HepG2 (cell line): ENCODE results near the gene SFXN5. TPM values are rescaled to one million over a fixed set of nuclear protein-coding genes. Genes with fewer than 3 reads are reported as not detected.

Experiments used
- BCL6 ChIP-seq: IDR thresholded peaks from 2 replicates; pipeline ENCODE4 v1.6.1; 2016; ENCODE audit warnings: missing genetic modification reagents, missing compliant biosample characterization
- DZIP1 ChIP-seq: sonication (generic); formaldehyde crosslinking; IDR thresholded peaks from 2 replicates; pipeline ENCODE4 v1.5.0; 2020; ENCODE audit warnings: mild to moderate bottlenecking, missing genetic modification reagents
- MLLT10 ChIP-seq: sonication (generic); formaldehyde crosslinking; IDR thresholded peaks from 2 replicates; pipeline ENCODE4 v1.4.0; 2020; ENCODE audit warnings: missing genetic modification reagents
- NFIC ChIP-seq: IDR thresholded peaks from 2 replicates; pipeline ENCODE4 v1.6.1; 2012; ENCODE audit warnings: mild to moderate bottlenecking, low read length, inconsistent platforms
- SP4 ChIP-seq: sonication (generic); formaldehyde crosslinking; IDR thresholded peaks from 2 replicates; pipeline ENCODE4 v1.8.1; 2023; ENCODE audit warnings: mild to moderate bottlenecking, missing genetic modification reagents
- ZBTB40 ChIP-seq, 2 experiments: fragments of 450-650 bp in 1 of 2; sonication (generic) in 1 of 2; formaldehyde crosslinking in 1 of 2; IDR thresholded peaks; 2 replicates each; pipeline versions ENCODE4 v1.6.1 to v1.8.0; 2016 to 2022; ENCODE audit warnings: antibody characterized with exemption in 1 of 2, mild to moderate bottlenecking in 1 of 2, missing genetic modification reagents in 1 of 2
- ZNF280B ChIP-seq: sonication (generic); formaldehyde crosslinking; IDR thresholded peaks from 2 replicates; pipeline ENCODE4 v1.5.0; 2020; ENCODE audit warnings: missing genetic modification reagents, mild to moderate bottlenecking, borderline replicate concordance
- polyA plus RNA-seq, 8 experiments: library from polyadenylated mRNA; depleted of rRNA in 3 of 8; stranded (reverse) in 7 of 8; unstranded in 1 of 8; fragments of >200 nt; fragmentation: Illumina TruSeq in 4 of 8; extraction: Trizol in 4 of 8; gene quantifications; 2 replicates each; pipeline versions ENCODE4 v1.2.1 to v1.2.3, GENCODE V29; 2011 to 2016; ENCODE audit warnings: low read depth in 4 of 8, missing spikeins in 1 of 8, mixed read lengths in 1 of 8; ENCODE audit not compliant: insufficient read depth in 1 of 8
- total RNA-seq, 5 experiments: library from RNA; depleted of rRNA; stranded (reverse); fragments of >200 nt; fragmentation: Illumina TruSeq; extraction: Trizol; gene quantifications; 2 replicates each; pipeline ENCODE4 v1.2.3, GENCODE V29; 2016; ENCODE audit warnings: low read depth in 1 of 5
- TF ChIP-seq, protein P1 (sequence below): sonication (generic); formaldehyde crosslinking; IDR thresholded peaks from 2 replicates; pipeline ENCODE4 v1.5.1; 2020; ENCODE audit warnings: mild to moderate bottlenecking, missing genetic modification reagents, borderline replicate concordance

SFXN5 gene
- total and polyA plus RNA-seq, 2 of the 13 experiments (the other 11 are each of a cell fraction or from before 2014, with no cell fraction given): 34.9 to 37.4 TPM

DNA sequence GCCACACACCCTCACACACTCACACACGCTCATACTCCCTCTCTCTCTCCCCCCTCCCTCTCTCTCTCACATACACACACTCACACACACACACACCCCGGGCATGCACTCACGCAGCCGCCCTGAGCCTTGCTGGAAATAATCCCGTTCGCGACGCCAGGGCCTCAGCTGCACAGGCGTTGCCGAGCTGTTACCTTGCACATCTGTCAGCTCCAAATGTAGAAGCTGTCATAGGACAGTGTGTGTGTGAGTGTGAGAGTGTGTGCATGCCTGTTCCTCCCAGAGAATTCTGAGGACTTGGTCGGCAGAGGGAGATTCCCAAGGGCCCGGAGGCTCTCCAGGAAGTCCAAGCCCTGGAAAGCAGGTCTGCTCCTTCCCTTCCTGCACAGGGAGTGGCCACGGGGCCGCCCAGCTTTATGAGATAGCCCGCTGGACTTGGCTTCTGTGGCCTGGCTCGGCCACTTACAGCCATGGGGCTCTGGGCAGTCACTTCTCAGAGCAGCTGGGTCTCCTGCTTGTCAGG is 175.7 kb downstream of the SFXN5 start (continued):
- no peak for TF ChIP-seq DZIP1
- no peak for TF ChIP-seq MLLT10 (CRISPR knock-in tag)
- no peak for TF ChIP-seq NFIC
- peak; percentile 54 for TF ChIP-seq BCL6 (CRISPR knock-in tag)
- no peak for TF ChIP-seq SP4 (CRISPR knock-in tag)
- peak; percentile 58; the same call in 1 of the 2 replicates for TF ChIP-seq ZNF280B (CRISPR knock-in tag)
- TF ChIP-seq ZBTB40 (IDR thresholded peaks at IDR 0.05): no peak
- no peak for TF ChIP-seq ZBTB40 (CRISPR knock-in tag; IDR thresholded peaks at IDR 0.05)
- TF ChIP-seq, protein P1, sequence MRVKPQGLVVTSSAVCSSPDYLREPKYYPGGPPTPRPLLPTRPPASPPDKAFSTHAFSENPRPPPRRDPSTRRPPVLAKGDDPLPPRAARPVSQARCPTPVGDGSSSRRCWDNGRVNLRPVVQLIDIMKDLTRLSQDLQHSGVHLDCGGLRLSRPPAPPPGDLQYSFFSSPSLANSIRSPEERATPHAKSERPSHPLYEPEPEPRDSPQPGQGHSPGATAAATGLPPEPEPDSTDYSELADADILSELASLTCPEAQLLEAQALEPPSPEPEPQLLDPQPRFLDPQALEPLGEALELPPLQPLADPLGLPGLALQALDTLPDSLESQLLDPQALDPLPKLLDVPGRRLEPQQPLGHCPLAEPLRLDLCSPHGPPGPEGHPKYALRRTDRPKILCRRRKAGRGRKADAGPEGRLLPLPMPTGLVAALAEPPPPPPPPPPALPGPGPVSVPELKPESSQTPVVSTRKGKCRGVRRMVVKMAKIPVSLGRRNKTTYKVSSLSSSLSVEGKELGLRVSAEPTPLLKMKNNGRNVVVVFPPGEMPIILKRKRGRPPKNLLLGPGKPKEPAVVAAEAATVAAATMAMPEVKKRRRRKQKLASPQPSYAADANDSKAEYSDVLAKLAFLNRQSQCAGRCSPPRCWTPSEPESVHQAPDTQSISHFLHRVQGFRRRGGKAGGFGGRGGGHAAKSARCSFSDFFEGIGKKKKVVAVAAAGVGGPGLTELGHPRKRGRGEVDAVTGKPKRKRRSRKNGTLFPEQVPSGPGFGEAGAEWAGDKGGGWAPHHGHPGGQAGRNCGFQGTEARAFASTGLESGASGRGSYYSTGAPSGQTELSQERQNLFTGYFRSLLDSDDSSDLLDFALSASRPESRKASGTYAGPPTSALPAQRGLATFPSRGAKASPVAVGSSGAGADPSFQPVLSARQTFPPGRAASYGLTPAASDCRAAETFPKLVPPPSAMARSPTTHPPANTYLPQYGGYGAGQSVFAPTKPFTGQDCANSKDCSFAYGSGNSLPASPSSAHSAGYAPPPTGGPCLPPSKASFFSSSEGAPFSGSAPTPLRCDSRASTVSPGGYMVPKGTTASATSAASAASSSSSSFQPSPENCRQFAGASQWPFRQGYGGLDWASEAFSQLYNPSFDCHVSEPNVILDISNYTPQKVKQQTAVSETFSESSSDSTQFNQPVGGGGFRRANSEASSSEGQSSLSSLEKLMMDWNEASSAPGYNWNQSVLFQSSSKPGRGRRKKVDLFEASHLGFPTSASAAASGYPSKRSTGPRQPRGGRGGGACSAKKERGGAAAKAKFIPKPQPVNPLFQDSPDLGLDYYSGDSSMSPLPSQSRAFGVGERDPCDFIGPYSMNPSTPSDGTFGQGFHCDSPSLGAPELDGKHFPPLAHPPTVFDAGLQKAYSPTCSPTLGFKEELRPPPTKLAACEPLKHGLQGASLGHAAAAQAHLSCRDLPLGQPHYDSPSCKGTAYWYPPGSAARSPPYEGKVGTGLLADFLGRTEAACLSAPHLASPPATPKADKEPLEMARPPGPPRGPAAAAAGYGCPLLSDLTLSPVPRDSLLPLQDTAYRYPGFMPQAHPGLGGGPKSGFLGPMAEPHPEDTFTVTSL: no peak
